Activated CD8-positive, alpha-beta memory T cell treated with anti-CD3 and anti-CD28 coated beads, Interleukin-2, amount 10 ng/mL, durations not matched to agents 7 days and 5 days (primary cell): ENCODE data around the gene C2CD2. TPM values are rescaled to one million over a fixed set of nuclear protein-coding genes. Genes with fewer than 3 reads are reported as not detected.
A peak's percentile ranks its signal among the peaks of the same experiment; 100 is the strongest.

Experiments
- ATAC-seq: fragments of 150-1000 bp; cut with Tn5 transposase; one replicate; pipeline ENCODE4 v1.10.0; 2021; ENCODE audit warnings: moderate library complexity
- CTCF ChIA-PET: fragments of 350-600 bp; sonication (Branson Sonifier 250); formaldehyde crosslinking; loops from one replicate; lab custom pipeline; 2021; ENCODE audit warnings: antibody characterized with exemption; lab: Charles Lee
- DNase-seq: peaks from one replicate; pipeline ENCODE4 v3.0.0-alpha.2; 2020
- H3K27ac Mint-ChIP-seq: one replicate; pipeline ENCODE4 v1.8.0; 2021; ENCODE audit warnings: mild to moderate bottlenecking, mixed read lengths
- H3K27me3 Mint-ChIP-seq: one replicate; pipeline ENCODE4 v1.8.0; 2021; ENCODE audit warnings: mixed read lengths
- H3K36me3 Mint-ChIP-seq: one replicate; pipeline ENCODE4 v1.8.0; 2021; ENCODE audit warnings: mild to moderate bottlenecking, mixed read lengths
- H3K4me1 Mint-ChIP-seq: one replicate; pipeline ENCODE4 v1.8.0; 2021; ENCODE audit warnings: mixed read lengths
- H3K4me3 Mint-ChIP-seq: one replicate; pipeline ENCODE4 v1.8.0; 2021; ENCODE audit warnings: mild to moderate bottlenecking, moderate library complexity, mixed read lengths
- H3K9me3 Mint-ChIP-seq: one replicate; pipeline ENCODE4 v1.8.0; 2022; ENCODE audit warnings: low read depth, mixed read lengths
- total RNA-seq, 2 experiments: library from RNA; stranded (reverse); gene quantifications; one replicate each; pipeline ENCODE4 v1.2.3, GENCODE V29; 2021

C2CD2 gene
- total RNA-seq, 2 experiments from 2014 or later: 6.4 to 10.7 TPM

GRCh38 chr21:41875086-41875485 is 78.7 kb downstream of the C2CD2 start:
- no peaks in the 10 kb centered on the region for H3K27me3 Mint-ChIP-seq
- CTCF ChIA-PET: no interaction called here
- H3K27ac Mint-ChIP-seq: no peak overlapping the region
- H3K4me1 Mint-ChIP-seq: peaks cover 22% of the 10 kb centered on the region
- H3K4me3 Mint-ChIP-seq: no peak overlapping the region
- H3K36me3 Mint-ChIP-seq: no peaks in the 10 kb centered on the region
- ATAC-seq: no peak
- H3K9me3 Mint-ChIP-seq: no peaks in the 10 kb centered on the region
- no peak for DNase-seq

GRCh38 chr21:41874611-41875010 is 79.2 kb downstream of the C2CD2 start:
- CTCF ChIA-PET: no interaction called here
- no peak for DNase-seq
- no peak overlapping the region for H3K4me3 Mint-ChIP-seq
- no peaks in the 10 kb centered on the region for H3K9me3 Mint-ChIP-seq
- H3K36me3 Mint-ChIP-seq: no peaks in the 10 kb centered on the region
- H3K27ac Mint-ChIP-seq: no peak overlapping the region
- H3K27me3 Mint-ChIP-seq: no peaks in the 10 kb centered on the region
- peaks cover 18% of the 10 kb centered on the region for H3K4me1 Mint-ChIP-seq
- ATAC-seq: no peak

- DNase-seq (no peak), ATAC-seq (no peak)
- Mint-ChIP-seq H3K27me3 (no peaks in the 10 kb centered on the region), H3K4me1 (peaks cover 18% of the 10 kb centered on the region), H3K4me3 (no peak overlapping the region), H3K9me3 (no peaks in the 10 kb centered on the region), H3K36me3 (no peaks in the 10 kb centered on the region), H3K27ac (no peak overlapping the region)
- CTCF ChIA-PET: no interaction called here
These were observed 80.4 kb downstream of the C2CD2 start for GRCh38 chr21:41873426-41873825.

GRCh38 chr21:41873005-41873404 is 80.8 kb downstream of the C2CD2 start:
- Mint-ChIP-seq H3K4me3 (no peak overlapping the region), H3K9me3 (no peaks in the 10 kb centered on the region), H3K27me3 (no peaks in the 10 kb centered on the region), H3K4me1 (peaks cover 19% of the 10 kb centered on the region), H3K36me3 (no peaks in the 10 kb centered on the region), H3K27ac (no peak overlapping the region)
- no peak for ATAC-seq
- no peak for DNase-seq
- CTCF ChIA-PET: no interaction called here

GRCh38 chr21:41871293-41872030 is 82.4 kb downstream of the C2CD2 start:
- ATAC-seq: no peak
- H3K27me3 Mint-ChIP-seq: no peaks in the 10 kb centered on the region
- CTCF ChIA-PET: interaction anchor here (1.3 kb wide), 1 partner anchor 55 kb away, joined by 5 read pairs; no protein-coding TSS in a partner anchor

GRCh38 chr21:41869771-41870170 is 84.0 kb downstream of the C2CD2 start:
- Mint-ChIP-seq H3K36me3 (no peaks in the 10 kb centered on the region), H3K27me3 (no peaks in the 10 kb centered on the region), H3K27ac (no peak overlapping the region), H3K4me3 (no peak overlapping the region), H3K4me1 (peaks cover 25% of the 10 kb centered on the region), H3K9me3 (no peaks in the 10 kb centered on the region)
- DNase-seq (no peak), ATAC-seq (no peak)
- CTCF ChIA-PET: interaction anchor here (0.6 kb wide), 1 partner anchor 242 kb away, joined by 3 read pairs; no protein-coding TSS in a partner anchor

More at GRCh38 chr21:41871293-41872030, 82.4 kb downstream of the C2CD2 start:
- Mint-ChIP-seq H3K36me3 (no peaks in the 10 kb centered on the region), H3K4me3 (no peak overlapping the region), H3K4me1 (peaks cover 10% of the 10 kb centered on the region), H3K27ac (no peak overlapping the region), H3K9me3 (no peaks in the 10 kb centered on the region)
- no peak for DNase-seq

GRCh38 chr21:41868062-41868710 is 85.6 kb downstream of the C2CD2 start:
- H3K27me3 Mint-ChIP-seq: no peaks in the 10 kb centered on the region
- CTCF ChIA-PET: interaction anchor here (0.7 to 1.6 kb wide), 5 partner anchors 9 to 249 kb away, joined by 3 to 5 read pairs (median 4); no protein-coding TSS in a partner anchor
- ATAC-seq (no peak), DNase-seq (no peak)
- H3K4me3 Mint-ChIP-seq: no peak overlapping the region
- H3K27ac Mint-ChIP-seq: no peak overlapping the region
- H3K4me1 Mint-ChIP-seq: peaks cover 34% of the 10 kb centered on the region
- no peaks in the 10 kb centered on the region for H3K9me3 Mint-ChIP-seq
- no peaks in the 10 kb centered on the region for H3K36me3 Mint-ChIP-seq

GRCh38 chr21:41867313-41867712 is 86.5 kb downstream of the C2CD2 start:
- DNase-seq: no peak
- CTCF ChIA-PET: interaction anchor here (1.1 to 1.6 kb wide), 3 partner anchors 10 to 241 kb away, joined by 4 to 5 read pairs (median 5); no protein-coding TSS in a partner anchor
- Mint-ChIP-seq H3K4me1 (peaks cover 36% of the 10 kb centered on the region), H3K9me3 (no peaks in the 10 kb centered on the region), H3K4me3 (no peak overlapping the region), H3K36me3 (no peaks in the 10 kb centered on the region), H3K27ac (no peak overlapping the region), H3K27me3 (no peaks in the 10 kb centered on the region)
- ATAC-seq: no peak

- no peak for DNase-seq
- Mint-ChIP-seq H3K27ac (no peak overlapping the region), H3K27me3 (no peaks in the 10 kb centered on the region), H3K36me3 (no peaks in the 10 kb centered on the region), H3K4me1 (peaks cover 36% of the 10 kb centered on the region), H3K4me3 (no peak overlapping the region), H3K9me3 (no peaks in the 10 kb centered on the region)
- CTCF ChIA-PET: interaction anchor here (2.0 kb wide), 1 partner anchor 583 kb away, joined by 4 read pairs; no protein-coding TSS in a partner anchor
- no peak for ATAC-seq
These were observed 87.5 kb downstream of the C2CD2 start for GRCh38 chr21:41866274-41866809.

- Mint-ChIP-seq H3K9me3 (no peaks in the 10 kb centered on the region), H3K4me3 (no peak overlapping the region), H3K36me3 (no peaks in the 10 kb centered on the region), H3K4me1 (peaks cover 36% of the 10 kb centered on the region), H3K27me3 (no peaks in the 10 kb centered on the region), H3K27ac (peak overlapping the region; percentile 18)
- CTCF ChIA-PET: interaction anchor here (0.7 to 2.0 kb wide), 2 partner anchors 15 to 582 kb away, joined by 3 to 4 read pairs; no protein-coding TSS in a partner anchor
- DNase-seq: peak; percentile 57
- ATAC-seq: peak; percentile 72
These were observed 88.6 kb downstream of the C2CD2 start for GRCh38 chr21:41865002-41865777.

- ATAC-seq (no peak), DNase-seq (no peak)
- H3K4me1 Mint-ChIP-seq: peaks cover 36% of the 10 kb centered on the region
- H3K9me3 Mint-ChIP-seq: no peaks in the 10 kb centered on the region
- CTCF ChIA-PET: no interaction called here
- no peak overlapping the region for H3K4me3 Mint-ChIP-seq
- H3K27ac Mint-ChIP-seq: no peak overlapping the region
- H3K27me3 Mint-ChIP-seq: no peaks in the 10 kb centered on the region
- H3K36me3 Mint-ChIP-seq: no peaks in the 10 kb centered on the region
These were observed 89.4 kb downstream of the C2CD2 start for GRCh38 chr21:41864311-41865001.

- DNase-seq: no peak
- H3K4me3 Mint-ChIP-seq: no peak overlapping the region
- no peak overlapping the region for H3K27ac Mint-ChIP-seq
- H3K4me1 Mint-ChIP-seq: peaks cover 36% of the 10 kb centered on the region
- no peak for ATAC-seq
- no peaks in the 10 kb centered on the region for H3K27me3 Mint-ChIP-seq
- CTCF ChIA-PET: no interaction called here
- no peaks in the 10 kb centered on the region for H3K36me3 Mint-ChIP-seq
- no peaks in the 10 kb centered on the region for H3K9me3 Mint-ChIP-seq
These were observed 90.4 kb downstream of the C2CD2 start for GRCh38 chr21:41863439-41863740.

GRCh38 chr21:41861987-41862386 is 91.8 kb downstream of the C2CD2 start:
- no peak for DNase-seq
- CTCF ChIA-PET: no interaction called here
- no peak overlapping the region for H3K4me3 Mint-ChIP-seq
- H3K27ac Mint-ChIP-seq: no peak overlapping the region
- no peaks in the 10 kb centered on the region for H3K9me3 Mint-ChIP-seq
- H3K4me1 Mint-ChIP-seq: peaks cover 31% of the 10 kb centered on the region
- H3K27me3 Mint-ChIP-seq: no peaks in the 10 kb centered on the region
- no peaks in the 10 kb centered on the region for H3K36me3 Mint-ChIP-seq
- no peak for ATAC-seq
